Transverse colon (tissue), 4 donors: ENCODE data around the gene MYO5B. TPM values are rescaled to one million over a fixed set of nuclear protein-coding genes. Genes with fewer than 3 reads are reported as not detected.

Experiments used
- DNase-seq: peaks from one replicate; pipeline ENCODE4 v3.0.0-alpha.2; 2019
- H3K27ac ChIP-seq, 4 donors: fragments of 200-600 bp; sonication (generic); 2 replicates each; pipeline ENCODE4 v1.5.1; 2016 to 2018; ENCODE audit warnings: inconsistent platforms in 4 of 4
- H3K27me3 ChIP-seq: fragments of 200-600 bp; sonication (generic); 2 replicates; pipeline ENCODE4 v1.5.1; 2017; ENCODE audit warnings: inconsistent platforms
- H3K36me3 ChIP-seq, 4 donors: fragments of 200-600 bp; sonication (generic); 2 replicates each; pipeline ENCODE4 v1.5.1; 2017 to 2019; ENCODE audit warnings: inconsistent platforms in 4 of 4
- H3K4me1 ChIP-seq, 4 donors: fragments of 200-600 bp; sonication (generic); 2 replicates each; pipeline ENCODE4 v1.5.1; 2017 to 2020; ENCODE audit warnings: inconsistent platforms in 4 of 4
- H3K4me3 ChIP-seq, 4 donors: fragments of 200-600 bp; sonication (generic); 1 replicate in 1 of 4; 2 replicates in 3 of 4; pipeline versions ENCODE4 v1.5.1 to v1.6.1; 2017 to 2019; ENCODE audit warnings: inconsistent platforms in 4 of 4
- H3K9me3 ChIP-seq, 2 donors: fragments of 200-600 bp; sonication (generic); 2 replicates each; pipeline ENCODE4 v1.5.1; 2017 to 2019; ENCODE audit warnings: inconsistent platforms in 2 of 2
- EP300 ChIP-seq: sonication (generic); formaldehyde crosslinking; IDR thresholded peaks from one replicate; pipeline ENCODE4 v1.6.1; 2017; ENCODE audit warnings: antibody characterized with exemption, low read depth
- POLR2A ChIP-seq: fragments of 450-650 bp; IDR thresholded peaks from one replicate; pipeline ENCODE4 v1.6.1; 2016; ENCODE audit warnings: antibody characterized with exemption, mild to moderate bottlenecking, moderate library complexity
- POLR2AphosphoS5 ChIP-seq, 3 donors: sonication (generic); formaldehyde crosslinking; IDR thresholded peaks; one replicate each; pipeline ENCODE4 v1.6.1; 2016; ENCODE audit warnings: antibody characterized with exemption in 3 of 3
- WGBS, 2 donors: methylation state at CpG; one replicate each; pipeline ENCODE4 v1.1.5; 2018; ENCODE audit warnings: low coverage in 1 of 2; 5-methylcytosine and 5-hydroxymethylcytosine counted together
- in situ Hi-C, 4 donors: fragments of 200-750 bp; cut with MboI; loops; one replicate each; pipeline versions ENCODE4 v1.15.0 to v1.15.1; 2017; ENCODE audit warnings: low sequenced_read_pairs in 3 of 4, low pct_ligation_motif_present in 1 of 4, low pct_unique_long_range_greater_than_20kb in 1 of 4
- intact Hi-C: fragments of 100-400 bp; cut with DNase I; formaldehyde crosslinking; loops from one replicate; pipeline ENCODE4 v1.15.1; 2023; ENCODE audit warnings: low total_unique reads
- total RNA-seq, 4 donors: library from RNA; depleted of rRNA; stranded (reverse); fragments of >200 nt; gene quantifications; one replicate each; pipeline ENCODE4 v1.1.0, GENCODE V29; 2016
- TF ChIP-seq, protein P1 (sequence below), 5 experiments: fragments of 200-600 bp in 3 of 5; fragments of 450-650 bp in 2 of 5; sonication (generic) in 3 of 5; IDR thresholded peaks; 1 replicate in 2 of 5; 2 replicates in 3 of 5; pipeline ENCODE4 v1.5.1; 2016 to 2017; ENCODE audit warnings: antibody characterized with exemption in 5 of 5, inconsistent platforms in 3 of 5, mild to moderate bottlenecking in 2 of 5, moderate library complexity in 1 of 5

MYO5B gene
- total RNA-seq, 4 donors from 2014 or later, result 96.7 to 144 (median 114) TPM

DNA sequence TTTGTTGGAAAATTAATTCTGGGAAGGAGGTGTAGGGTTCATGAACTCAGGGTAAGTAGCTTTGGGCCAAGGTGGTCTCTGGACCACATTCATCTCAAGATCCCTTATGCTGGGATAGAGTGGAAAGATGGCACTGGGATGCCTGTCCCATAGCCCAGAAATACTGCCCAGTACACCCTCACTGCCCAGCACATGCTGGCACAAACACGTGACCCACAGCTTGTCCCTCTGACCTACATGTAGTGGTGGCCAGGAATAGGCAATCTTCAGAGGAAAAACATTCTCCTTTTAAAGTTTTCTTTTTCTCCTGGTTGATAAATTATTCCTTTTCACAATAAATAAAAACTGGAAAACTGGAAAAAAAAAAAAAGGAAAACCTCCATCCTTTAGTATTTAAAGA is 246.0 kb downstream of the MYO5B start:
- H3K27ac ChIP-seq, result no peak overlapping the region
- peaks cover 0 to 3% (median 0%) of the 10 kb centered on the region in 4 donors for H3K4me1 ChIP-seq
- no peaks in the 10 kb centered on the region for H3K9me3 ChIP-seq
- 78 to 92% methylated on average over 1 of the region's 1 CpG for WGBS, 2 donors
- no peaks in the 10 kb centered on the region for H3K27me3 ChIP-seq
- no peaks in the 10 kb centered on the region for H3K36me3 ChIP-seq
- DNase-seq, result no peak
- TF ChIP-seq EP300, result no peak
- no peak for TF ChIP-seq POLR2AphosphoS5 (IDR thresholded peaks at IDR 0.05)
- TF ChIP-seq, protein P1, sequence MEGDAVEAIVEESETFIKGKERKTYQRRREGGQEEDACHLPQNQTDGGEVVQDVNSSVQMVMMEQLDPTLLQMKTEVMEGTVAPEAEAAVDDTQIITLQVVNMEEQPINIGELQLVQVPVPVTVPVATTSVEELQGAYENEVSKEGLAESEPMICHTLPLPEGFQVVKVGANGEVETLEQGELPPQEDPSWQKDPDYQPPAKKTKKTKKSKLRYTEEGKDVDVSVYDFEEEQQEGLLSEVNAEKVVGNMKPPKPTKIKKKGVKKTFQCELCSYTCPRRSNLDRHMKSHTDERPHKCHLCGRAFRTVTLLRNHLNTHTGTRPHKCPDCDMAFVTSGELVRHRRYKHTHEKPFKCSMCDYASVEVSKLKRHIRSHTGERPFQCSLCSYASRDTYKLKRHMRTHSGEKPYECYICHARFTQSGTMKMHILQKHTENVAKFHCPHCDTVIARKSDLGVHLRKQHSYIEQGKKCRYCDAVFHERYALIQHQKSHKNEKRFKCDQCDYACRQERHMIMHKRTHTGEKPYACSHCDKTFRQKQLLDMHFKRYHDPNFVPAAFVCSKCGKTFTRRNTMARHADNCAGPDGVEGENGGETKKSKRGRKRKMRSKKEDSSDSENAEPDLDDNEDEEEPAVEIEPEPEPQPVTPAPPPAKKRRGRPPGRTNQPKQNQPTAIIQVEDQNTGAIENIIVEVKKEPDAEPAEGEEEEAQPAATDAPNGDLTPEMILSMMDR (IDR thresholded peaks at IDR 0.05), result no peak
- TF ChIP-seq POLR2A, result no peak
- in situ Hi-C loops (loop anchor here in 1 of 4 donors (10.0 kb wide), 1 partner anchor 64 kb away; no protein-coding TSS in a partner anchor), intact Hi-C loops (no loop called here)
- H3K4me3 ChIP-seq, result no peak overlapping the region

DNA sequence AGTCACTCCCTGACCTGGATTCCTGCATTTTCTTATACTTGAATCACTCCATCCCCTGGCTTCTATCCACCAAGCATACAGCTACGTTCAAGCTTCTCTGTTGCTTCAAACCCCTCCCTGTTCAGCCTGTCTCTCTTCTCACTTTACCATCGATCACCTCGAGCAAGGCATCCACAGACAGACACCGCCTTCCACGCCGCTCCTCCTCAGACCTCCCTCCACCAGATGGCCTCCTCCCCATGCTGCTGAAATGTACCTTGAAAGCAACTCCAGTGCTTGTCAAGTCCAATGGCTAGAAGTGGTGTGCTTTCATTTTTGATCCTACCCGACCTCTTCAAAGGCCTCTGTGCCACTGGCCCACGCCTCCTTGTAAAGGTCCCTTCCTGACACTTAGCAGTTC is 250.3 kb downstream of the MYO5B start:
- Histone ChIP-seq H3K36me3 (no peaks in the 10 kb centered on the region), H3K4me1 (no peaks in the 10 kb centered on the region), H3K27me3 (no peaks in the 10 kb centered on the region), H3K4me3 (no peak overlapping the region), H3K9me3 (no peaks in the 10 kb centered on the region), H3K27ac (no peak overlapping the region)
- TF ChIP-seq, protein P1 (IDR thresholded peaks at IDR 0.05), result peak in 2 of 5 experiments; percentile 14 to 19
- no peak for TF ChIP-seq POLR2A
- intact Hi-C loops (loop anchor here (5.0 kb wide), 1 partner anchor 253 kb away; the partner anchor contains the start of gene MYO5B), in situ Hi-C loops (loop anchor here in 1 of 4 donors (10.0 kb wide), 1 partner anchor 60 kb away; no protein-coding TSS in a partner anchor)
- DNase-seq, result no peak
- WGBS, 2 donors, result 32 to 68% methylated on average over 5 to 8 of the region's 8 CpGs

DNA sequence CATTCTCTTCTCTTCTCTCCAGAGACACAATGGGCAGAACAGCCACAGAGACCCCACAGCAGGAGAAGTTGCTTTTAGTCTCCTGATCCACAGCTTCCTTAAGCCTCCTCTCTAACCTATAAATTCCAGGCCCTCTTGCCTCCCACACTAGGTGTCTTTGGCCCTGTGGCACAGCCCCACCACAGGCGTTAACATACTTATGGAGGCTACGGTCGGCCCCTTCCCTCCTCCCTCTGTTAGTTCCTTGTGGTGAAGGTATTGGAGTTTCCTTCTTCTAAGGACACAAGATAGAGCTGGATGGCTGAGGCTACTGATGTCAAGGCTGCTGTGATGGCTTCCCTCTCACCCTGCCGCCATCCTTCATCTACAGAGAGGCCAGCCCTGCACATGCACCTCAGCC is 258.1 kb downstream of the MYO5B start:
- no peaks in the 10 kb centered on the region for H3K4me1 ChIP-seq
- in situ Hi-C loops (no loop called here), intact Hi-C loops (no loop called here)
- H3K9me3 ChIP-seq, result no peaks in the 10 kb centered on the region
- DNase-seq, result no peak
- H3K36me3 ChIP-seq, result no peaks in the 10 kb centered on the region
- H3K27me3 ChIP-seq, result no peaks in the 10 kb centered on the region
- WGBS, 2 donors, result 95% methylated on average over 4 of the region's 4 CpGs; no CpG with 5 or more reads in 1 of the 2 donors
- H3K27ac ChIP-seq, result no peak overlapping the region
- H3K4me3 ChIP-seq, result no peak overlapping the region
- TF ChIP-seq POLR2A (no peak), POLR2AphosphoS5 (IDR thresholded peaks at IDR 0.05) (no peak), EP300 (no peak)
- TF ChIP-seq, protein P1 (IDR thresholded peaks at IDR 0.05), result no peak

DNA sequence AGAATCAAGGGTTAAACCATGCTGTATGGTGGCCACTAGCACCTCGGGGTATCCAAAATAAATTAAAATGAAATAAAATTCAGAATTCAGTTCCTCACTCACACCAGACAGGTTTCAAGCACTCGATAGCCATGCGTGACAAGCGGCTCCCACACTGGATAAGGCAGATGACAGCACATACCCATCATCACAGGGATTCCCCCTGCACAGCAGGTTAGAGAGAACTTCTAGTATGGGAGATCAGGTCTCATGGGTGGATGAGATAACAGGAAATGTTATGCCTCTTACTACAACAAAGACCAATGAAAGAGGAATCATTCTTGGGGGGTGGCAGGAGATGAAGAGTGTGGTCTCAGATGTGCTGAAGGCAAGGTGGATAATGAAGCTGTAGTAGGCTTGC is 259.7 kb downstream of the MYO5B start:
- no peak for DNase-seq
- no peaks in the 10 kb centered on the region for H3K36me3 ChIP-seq
- H3K4me3 ChIP-seq, result no peak overlapping the region
- no peaks in the 10 kb centered on the region for H3K4me1 ChIP-seq
- 79 to 80% methylated on average over 1 to 4 of the region's 4 CpGs for WGBS, 2 donors
- intact Hi-C loops, result no loop called here
- no peak overlapping the region for H3K27ac ChIP-seq
- no peaks in the 10 kb centered on the region for H3K9me3 ChIP-seq
- TF ChIP-seq POLR2AphosphoS5 (IDR thresholded peaks at IDR 0.05), result no peak
- TF ChIP-seq POLR2A, result no peak
- no peak for TF ChIP-seq EP300
- TF ChIP-seq, protein P1 (IDR thresholded peaks at IDR 0.05), result no peak
- in situ Hi-C loops, result no loop called here
- no peaks in the 10 kb centered on the region for H3K27me3 ChIP-seq
